Mesendoderm (in vitro differentiated cells): Measurements from ENCODE around the gene C7.

Experiments
- DNase-seq: peaks from one replicate; pipeline ENCODE4 v3.0.0; 2013
- H2AK5ac ChIP-seq: 2 replicates; pipeline ENCODE4 v1.6.1; 2013; ENCODE audit warnings: low read length, inconsistent platforms
- H2BK120ac ChIP-seq: 2 replicates; pipeline ENCODE4 v1.6.1; 2013; ENCODE audit warnings: low read depth, mild to moderate bottlenecking, low read length, moderate library complexity, mixed read lengths
- H2BK15ac ChIP-seq: replicated peaks from 2 replicates; pipeline ENCODE4 v1.6.1; 2013; ENCODE audit warnings: low read depth, mild to moderate bottlenecking, moderate library complexity
- H2BK5ac ChIP-seq: 2 replicates; pipeline ENCODE4 v1.6.1; 2013; ENCODE audit warnings: low read length, inconsistent platforms
- H3K18ac ChIP-seq: 2 replicates; pipeline ENCODE4 v1.6.1; 2013; ENCODE audit warnings: mild to moderate bottlenecking, low read length, mixed read lengths
- H3K23ac ChIP-seq: one replicate; pipeline ENCODE4 v1.6.1; 2013; ENCODE audit warnings: low read length
- H3K27ac ChIP-seq: 2 replicates; pipeline ENCODE4 v1.5.1; 2013; ENCODE audit warnings: low read depth, mild to moderate bottlenecking, inconsistent platforms, low read length, moderate library complexity
- H3K27me3 ChIP-seq: 2 replicates; pipeline ENCODE4 v1.6.1; 2013; ENCODE audit warnings: low read length, control low read depth, mild to moderate bottlenecking, inconsistent platforms; ENCODE audit not compliant: insufficient read depth, poor library complexity
- H3K36me3 ChIP-seq: 2 replicates; pipeline ENCODE4 v1.6.1; 2013; ENCODE audit warnings: low read length, inconsistent platforms; ENCODE audit not compliant: control insufficient read depth, insufficient read depth
- H3K4ac ChIP-seq: one replicate; pipeline ENCODE4 v1.6.1; 2013; ENCODE audit warnings: low read depth, mild to moderate bottlenecking, low read length, moderate library complexity
- H3K4me1 ChIP-seq: 2 replicates; pipeline ENCODE4 v1.6.1; 2013; ENCODE audit warnings: low read depth, low read length, inconsistent platforms; ENCODE audit not compliant: control insufficient read depth
- H3K4me2 ChIP-seq: 2 replicates; pipeline ENCODE4 v1.6.1; 2013; ENCODE audit warnings: low read length
- H3K4me3 ChIP-seq: 2 replicates; pipeline ENCODE4 v1.5.1; 2013; ENCODE audit warnings: mild to moderate bottlenecking, low read length
- H3K56ac ChIP-seq: one replicate; pipeline ENCODE4 v1.6.1; 2013; ENCODE audit warnings: low read length
- H3K79me1 ChIP-seq: 2 replicates; pipeline ENCODE4 v1.6.1; 2013; ENCODE audit warnings: low read length, inconsistent platforms
- H3K79me2 ChIP-seq: 2 replicates; pipeline ENCODE4 v1.6.1; 2013; ENCODE audit warnings: mild to moderate bottlenecking, low read length; ENCODE audit not compliant: control insufficient read depth, insufficient read depth
- H3K9ac ChIP-seq: 2 replicates; pipeline ENCODE4 v1.6.1; 2013; ENCODE audit warnings: low read length, inconsistent platforms
- H4K5ac ChIP-seq: one replicate; pipeline ENCODE4 v1.6.1; 2013; ENCODE audit warnings: low read length
- H4K8ac ChIP-seq: one replicate; pipeline ENCODE4 v1.6.1; 2013; ENCODE audit warnings: low read depth, mild to moderate bottlenecking, control low read depth, low read length, moderate library complexity
- WGBS: extraction: QIAGEN DNeasy Blood & Tissue Kit; methylation state at CpG from one replicate; pipeline ENCODE4 v1.1.7; 2013; ENCODE audit warnings: low lambda C conversion rate, missing lambda C conversion rate; ENCODE audit not compliant: insufficient coverage; ENCODE audit errors: extremely low coverage; 5-methylcytosine and 5-hydroxymethylcytosine counted together

The C7 gene

GRCh38 chr5:40985501-40985900 lies 76.2 kb downstream of the C7 start:
- Histone ChIP-seq H3K4me1 (no peaks in the 10 kb centered on the region), H3K27me3 (no peaks in the 10 kb centered on the region), H3K36me3 (no peaks in the 10 kb centered on the region), H3K56ac (no peak overlapping the region), H3K9ac (no peak overlapping the region), H2BK120ac (no peak overlapping the region), H3K4me2 (no peak overlapping the region), H3K23ac (no peak overlapping the region), H4K8ac (no peak overlapping the region), H3K79me2 (no peaks in the 10 kb centered on the region), H3K79me1 (no peaks in the 10 kb centered on the region), H3K4me3 (no peak overlapping the region), H2BK15ac (no peak overlapping the region), H2BK5ac (no peak overlapping the region), H4K5ac (no peak overlapping the region), H3K4ac (no peak overlapping the region), H3K18ac (no peak overlapping the region), H3K27ac (no peak overlapping the region), H2AK5ac (no peak overlapping the region)
- WGBS, result no CpG with 5 or more reads among the region's 4 CpGs
- DNase-seq, result peak; percentile 4

- Histone ChIP-seq H3K23ac (no peak overlapping the region), H4K5ac (no peak overlapping the region), H3K27me3 (no peaks in the 10 kb centered on the region), H3K79me1 (no peaks in the 10 kb centered on the region), H3K56ac (no peak overlapping the region), H3K79me2 (no peaks in the 10 kb centered on the region), H3K18ac (no peak overlapping the region), H3K4ac (no peak overlapping the region), H2BK5ac (no peak overlapping the region), H3K4me3 (no peak overlapping the region), H3K4me2 (no peak overlapping the region), H4K8ac (no peak overlapping the region), H3K36me3 (no peaks in the 10 kb centered on the region), H2BK15ac (no peak overlapping the region), H2AK5ac (no peak overlapping the region), H3K27ac (no peak overlapping the region), H3K4me1 (no peaks in the 10 kb centered on the region), H2BK120ac (no peak overlapping the region), H3K9ac (no peak overlapping the region)
- WGBS, result no CpG with 5 or more reads among the region's 3 CpGs
- DNase-seq, result no peak
Measured at GRCh38 chr5:40986666-40987065, 77.4 kb downstream of the C7 start.

- no peak for DNase-seq
Measured at GRCh38 chr5:40987349-40987748, 78.1 kb downstream of the C7 start.

GRCh38 chr5:40988746-40989510 lies 79.6 kb downstream of the C7 start:
- Histone ChIP-seq H3K23ac (no peak overlapping the region), H3K27ac (no peak overlapping the region), H2BK120ac (no peak overlapping the region), H3K4me2 (no peak overlapping the region), H4K5ac (no peak overlapping the region), H4K8ac (no peak overlapping the region), H3K9ac (no peak overlapping the region), H3K18ac (no peak overlapping the region), H3K4ac (no peak overlapping the region), H3K56ac (no peak overlapping the region), H2BK5ac (no peak overlapping the region), H2BK15ac (no peak overlapping the region), H3K4me3 (no peak overlapping the region), H3K79me1 (no peaks in the 10 kb centered on the region), H3K27me3 (no peaks in the 10 kb centered on the region), H3K4me1 (no peaks in the 10 kb centered on the region), H2AK5ac (no peak overlapping the region), H3K79me2 (no peaks in the 10 kb centered on the region), H3K36me3 (no peaks in the 10 kb centered on the region)
- no CpG with 5 or more reads among the region's 8 CpGs for whole genome bisulfite sequencing
- no peak for DNase-seq

More at GRCh38 chr5:40987349-40987748, 78.1 kb downstream of the C7 start:
- H3K27ac ChIP-seq, result no peak overlapping the region
- no peak overlapping the region for H3K23ac ChIP-seq
- no peak overlapping the region for H2BK120ac ChIP-seq
- no peak overlapping the region for H3K4ac ChIP-seq
- no peak overlapping the region for H2BK15ac ChIP-seq
- no peak overlapping the region for H2BK5ac ChIP-seq
- no peaks in the 10 kb centered on the region for H3K36me3 ChIP-seq
- H3K56ac ChIP-seq, result no peak overlapping the region
- no peak overlapping the region for H3K4me2 ChIP-seq
- H3K4me1 ChIP-seq, result no peaks in the 10 kb centered on the region
- no peak overlapping the region for H4K5ac ChIP-seq
- no peak overlapping the region for H3K18ac ChIP-seq
- H2AK5ac ChIP-seq, result no peak overlapping the region
- H4K8ac ChIP-seq, result no peak overlapping the region
- H3K4me3 ChIP-seq, result no peak overlapping the region
- H3K9ac ChIP-seq, result no peak overlapping the region
- no peaks in the 10 kb centered on the region for H3K79me2 ChIP-seq
- H3K27me3 ChIP-seq, result no peaks in the 10 kb centered on the region
- no peaks in the 10 kb centered on the region for H3K79me1 ChIP-seq

- H3K27ac ChIP-seq, result no peak overlapping the region
Measured at GRCh38 chr5:40991168-40991980, 82.1 kb downstream of the C7 start.

More at GRCh38 chr5:40991168-40991980, 82.1 kb downstream of the C7 start:
- Histone ChIP-seq H3K27me3 (no peaks in the 10 kb centered on the region), H2BK15ac (no peak overlapping the region), H3K4me1 (no peaks in the 10 kb centered on the region), H2BK120ac (no peak overlapping the region), H3K79me1 (no peaks in the 10 kb centered on the region), H3K56ac (no peak overlapping the region), H3K79me2 (no peaks in the 10 kb centered on the region), H2BK5ac (no peak overlapping the region), H3K23ac (no peak overlapping the region), H3K36me3 (no peaks in the 10 kb centered on the region), H3K9ac (no peak overlapping the region), H3K4me3 (no peak overlapping the region), H3K4ac (no peak overlapping the region), H3K18ac (no peak overlapping the region), H4K8ac (no peak overlapping the region), H3K4me2 (no peak overlapping the region), H4K5ac (no peak overlapping the region), H2AK5ac (no peak overlapping the region)
- DNase-seq, result no peak
- no CpG with 5 or more reads among the region's 2 CpGs for WGBS
